WTC11 (cell line): ENCODE results near the gene YAP1. TPM values are rescaled to one million over a fixed set of nuclear protein-coding genes. Genes with fewer than 3 reads are reported as not detected.

Experiments
- ATAC-seq: fragments of 200-7000 bp; cut with Tn5 transposase; 2 replicates; pipeline ENCODE4 v1.10.0; 2021; ENCODE audit warnings: mild to moderate bottlenecking, moderate library complexity
- CTCF ChIA-PET: fragments of 300-600 bp; sonication (Branson Sonifier 250); formaldehyde crosslinking; loops from one replicate; lab custom pipeline; 2021; ENCODE audit warnings: antibody characterized with exemption; lab: Charles Lee
- POLR2A ChIA-PET: fragments of 350-600 bp; sonication (Branson Sonifier 250); formaldehyde crosslinking; loops from one replicate; lab custom pipeline; 2021; ENCODE audit warnings: antibody characterized with exemption; lab: Charles Lee
- DNase-seq: peaks from one replicate; pipeline ENCODE4 v3.0.0; 2021; ENCODE audit warnings: low spot score
- H3K27ac Mint-ChIP-seq: 2 replicates; pipeline ENCODE4 v1.8.0; 2021; ENCODE audit warnings: mixed read lengths
- H3K27me3 Mint-ChIP-seq: 2 replicates; pipeline ENCODE4 v1.8.0; 2021; ENCODE audit warnings: low read depth, mild to moderate bottlenecking, moderate library complexity, mixed read lengths
- H3K36me3 Mint-ChIP-seq: 2 replicates; pipeline ENCODE4 v1.8.0; 2021; ENCODE audit warnings: mixed read lengths
- H3K4me1 Mint-ChIP-seq: 2 replicates; pipeline ENCODE4 v1.8.0; 2022; ENCODE audit warnings: mixed read lengths
- H3K4me3 Mint-ChIP-seq: 2 replicates; pipeline ENCODE4 v1.8.0; 2021; ENCODE audit warnings: mild to moderate bottlenecking, moderate library complexity, mixed read lengths
- H3K9me3 Mint-ChIP-seq: 2 replicates; pipeline ENCODE4 v1.8.0; 2021; ENCODE audit warnings: mixed read lengths
- CREB1 ChIP-seq: sonication (generic); formaldehyde crosslinking; IDR thresholded peaks from 2 replicates; pipeline ENCODE4 v1.8.0; 2023; ENCODE audit warnings: mild to moderate bottlenecking, missing genetic modification reagents
- FOXJ3 ChIP-seq: sonication (generic); formaldehyde crosslinking; IDR thresholded peaks from 2 replicates; pipeline ENCODE4 v1.9.0; 2021; ENCODE audit warnings: missing genetic modification reagents, mild to moderate bottlenecking, borderline replicate concordance
- FOXK1 ChIP-seq: sonication (generic); formaldehyde crosslinking; IDR thresholded peaks from 2 replicates; pipeline ENCODE4 v1.8.0; 2022; ENCODE audit warnings: mild to moderate bottlenecking, moderate library complexity, missing genetic modification reagents
- FOXP4 ChIP-seq: sonication (generic); formaldehyde crosslinking; IDR thresholded peaks from 2 replicates; pipeline ENCODE4 v1.8.0; 2022; ENCODE audit warnings: mild to moderate bottlenecking, missing genetic modification reagents
- NR1H2 ChIP-seq: sonication (generic); formaldehyde crosslinking; IDR thresholded peaks from 2 replicates; pipeline ENCODE4 v1.9.0; 2021; ENCODE audit warnings: mild to moderate bottlenecking, moderate library complexity, missing genetic modification reagents
- SOX15 ChIP-seq: fragments of 250-450 bp; sonication (Bioruptor Pico); IDR thresholded peaks from 2 replicates; pipeline ENCODE4 v1.9.0; 2021; ENCODE audit warnings: mild to moderate bottlenecking
- ZNF138 ChIP-seq: sonication (generic); formaldehyde crosslinking; conservative IDR thresholded peaks from 2 replicates; pipeline ENCODE4 v1.8.1; 2022; ENCODE audit warnings: mild to moderate bottlenecking, moderate library complexity, missing genetic modification reagents
- ZNF219 ChIP-seq: sonication (generic); formaldehyde crosslinking; IDR thresholded peaks from 2 replicates; pipeline ENCODE4 v1.8.0; 2023; ENCODE audit warnings: missing genetic modification reagents, mild to moderate bottlenecking, borderline replicate concordance
- ZNF423 ChIP-seq: fragments of 250-450 bp; sonication (Bioruptor Pico); IDR thresholded peaks from 2 replicates; pipeline ENCODE4 v2.1.2; 2022; ENCODE audit warnings: mild to moderate bottlenecking, moderate library complexity
- ZNF532 ChIP-seq: fragments of 250-450 bp; sonication (Bioruptor Pico); IDR thresholded peaks from 2 replicates; pipeline ENCODE4 v1.9.0; 2021; ENCODE audit warnings: mild to moderate bottlenecking, borderline replicate concordance
- total RNA-seq: library from RNA; stranded (reverse); gene quantifications from 3 replicates; pipeline ENCODE4 v1.2.3, GENCODE V29; 2021
- TF ChIP-seq, protein P1 (sequence below): fragments of 250-450 bp; sonication (Bioruptor Pico); IDR thresholded peaks from 2 replicates; pipeline ENCODE4 v2.1.2; 2022; ENCODE audit warnings: mild to moderate bottlenecking, moderate library complexity
- TF ChIP-seq, protein P2 (sequence below): sonication (generic); formaldehyde crosslinking; IDR thresholded peaks from 2 replicates; pipeline ENCODE4 v1.8.1; 2023; ENCODE audit warnings: mild to moderate bottlenecking, missing genetic modification reagents, moderate library complexity
- TF ChIP-seq, protein P3 (sequence below): sonication (generic); formaldehyde crosslinking; IDR thresholded peaks from 2 replicates; pipeline ENCODE4 v1.8.1; 2023; ENCODE audit warnings: mild to moderate bottlenecking, missing genetic modification reagents, borderline replicate concordance

The YAP1 gene
- total RNA-seq, 1 experiment from 2014 or later = 88.7 TPM

GRCh38 chr11:102276362-102276761 lies 166.1 kb downstream of the YAP1 start (continued):
- TF ChIP-seq ZNF532 (no peak), ZNF219 (CRISPR knock-in tag) (no peak)

- CTCF ChIA-PET = no interaction called here
- no peak for ATAC-seq
- POLR2A ChIA-PET = no interaction called here
- Mint-ChIP-seq H3K4me1 (peaks cover 35% of the 10 kb centered on the region), H3K27ac (no peak overlapping the region), H3K9me3 (peaks cover 4% of the 10 kb centered on the region; the same call in 1 of the 2 replicates), H3K4me3 (no peak overlapping the region), H3K36me3 (no peaks in the 10 kb centered on the region)
- no peak for DNase-seq
- TF ChIP-seq NR1H2 (CRISPR knock-in tag) = no peak
- TF ChIP-seq, protein P1, sequence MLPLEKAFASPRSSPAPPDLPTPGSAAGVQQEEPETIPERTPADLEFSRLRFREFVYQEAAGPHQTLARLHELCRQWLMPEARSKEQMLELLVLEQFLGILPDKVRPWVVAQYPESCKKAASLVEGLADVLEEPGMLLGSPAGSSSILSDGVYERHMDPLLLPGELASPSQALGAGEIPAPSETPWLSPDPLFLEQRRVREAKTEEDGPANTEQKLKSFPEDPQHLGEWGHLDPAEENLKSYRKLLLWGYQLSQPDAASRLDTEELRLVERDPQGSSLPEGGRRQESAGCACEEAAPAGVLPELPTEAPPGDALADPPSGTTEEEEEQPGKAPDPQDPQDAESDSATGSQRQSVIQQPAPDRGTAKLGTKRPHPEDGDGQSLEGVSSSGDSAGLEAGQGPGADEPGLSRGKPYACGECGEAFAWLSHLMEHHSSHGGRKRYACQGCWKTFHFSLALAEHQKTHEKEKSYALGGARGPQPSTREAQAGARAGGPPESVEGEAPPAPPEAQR (CRISPR knock-in tag) = no peak
- TF ChIP-seq FOXK1 = no peak
- TF ChIP-seq, protein P2, sequence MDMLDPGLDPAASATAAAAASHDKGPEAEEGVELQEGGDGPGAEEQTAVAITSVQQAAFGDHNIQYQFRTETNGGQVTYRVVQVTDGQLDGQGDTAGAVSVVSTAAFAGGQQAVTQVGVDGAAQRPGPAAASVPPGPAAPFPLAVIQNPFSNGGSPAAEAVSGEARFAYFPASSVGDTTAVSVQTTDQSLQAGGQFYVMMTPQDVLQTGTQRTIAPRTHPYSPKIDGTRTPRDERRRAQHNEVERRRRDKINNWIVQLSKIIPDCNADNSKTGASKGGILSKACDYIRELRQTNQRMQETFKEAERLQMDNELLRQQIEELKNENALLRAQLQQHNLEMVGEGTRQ = no peak
- TF ChIP-seq ZNF138 (CRISPR knock-in tag) = no peak
- no peak for TF ChIP-seq FOXP4 (CRISPR knock-in tag)
- TF ChIP-seq, protein P3, sequence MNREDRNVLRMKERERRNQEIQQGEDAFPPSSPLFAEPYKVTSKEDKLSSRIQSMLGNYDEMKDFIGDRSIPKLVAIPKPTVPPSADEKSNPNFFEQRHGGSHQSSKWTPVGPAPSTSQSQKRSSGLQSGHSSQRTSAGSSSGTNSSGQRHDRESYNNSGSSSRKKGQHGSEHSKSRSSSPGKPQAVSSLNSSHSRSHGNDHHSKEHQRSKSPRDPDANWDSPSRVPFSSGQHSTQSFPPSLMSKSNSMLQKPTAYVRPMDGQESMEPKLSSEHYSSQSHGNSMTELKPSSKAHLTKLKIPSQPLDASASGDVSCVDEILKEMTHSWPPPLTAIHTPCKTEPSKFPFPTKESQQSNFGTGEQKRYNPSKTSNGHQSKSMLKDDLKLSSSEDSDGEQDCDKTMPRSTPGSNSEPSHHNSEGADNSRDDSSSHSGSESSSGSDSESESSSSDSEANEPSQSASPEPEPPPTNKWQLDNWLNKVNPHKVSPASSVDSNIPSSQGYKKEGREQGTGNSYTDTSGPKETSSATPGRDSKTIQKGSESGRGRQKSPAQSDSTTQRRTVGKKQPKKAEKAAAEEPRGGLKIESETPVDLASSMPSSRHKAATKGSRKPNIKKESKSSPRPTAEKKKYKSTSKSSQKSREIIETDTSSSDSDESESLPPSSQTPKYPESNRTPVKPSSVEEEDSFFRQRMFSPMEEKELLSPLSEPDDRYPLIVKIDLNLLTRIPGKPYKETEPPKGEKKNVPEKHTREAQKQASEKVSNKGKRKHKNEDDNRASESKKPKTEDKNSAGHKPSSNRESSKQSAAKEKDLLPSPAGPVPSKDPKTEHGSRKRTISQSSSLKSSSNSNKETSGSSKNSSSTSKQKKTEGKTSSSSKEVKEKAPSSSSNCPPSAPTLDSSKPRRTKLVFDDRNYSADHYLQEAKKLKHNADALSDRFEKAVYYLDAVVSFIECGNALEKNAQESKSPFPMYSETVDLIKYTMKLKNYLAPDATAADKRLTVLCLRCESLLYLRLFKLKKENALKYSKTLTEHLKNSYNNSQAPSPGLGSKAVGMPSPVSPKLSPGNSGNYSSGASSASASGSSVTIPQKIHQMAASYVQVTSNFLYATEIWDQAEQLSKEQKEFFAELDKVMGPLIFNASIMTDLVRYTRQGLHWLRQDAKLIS = no peak
- no peak for TF ChIP-seq FOXJ3
- no peak for TF ChIP-seq SOX15 (CRISPR knock-in tag)
- TF ChIP-seq CREB1 (CRISPR knock-in tag) = no peak
- TF ChIP-seq ZNF423 = no peak
- TF ChIP-seq, all 79 proteins: peak for 0
- H3K27me3 Mint-ChIP-seq = no peaks in the 10 kb centered on the region; the same call in 1 of the 2 replicates
These were observed 166.5 kb downstream of the YAP1 start for GRCh38 chr11:102276783-102277182.
